ENCODE data around the gene THRB. TPM values are rescaled to one million over a fixed set of nuclear protein-coding genes. Genes with fewer than 3 reads are reported as not detected.

Gene THRB
- total RNA-seq, 6 experiments from 2014 or later = 14.5 to 29.5 (median 17.3) TPM

- TF ChIP-seq POLR2A (IDR thresholded peaks at IDR 0.05) = no peak
- no peak for TF ChIP-seq CTCF (IDR thresholded peaks at IDR 0.05)
- intact Hi-C loops (cut with DNase I) = no loop called here
- Histone ChIP-seq H3K4me3 (no peak overlapping the region), H3K4me1 (peaks cover 0 to 7% (median 0%) of the 10 kb centered on the region in 4 donors), H3K27ac (no peak overlapping the region), H3K27me3 (no peaks in the 10 kb centered on the region), H3K36me3 (no peaks in the 10 kb centered on the region), H3K9me3 (no peaks in the 10 kb centered on the region)
- ATAC-seq (peak in 1 of 4 donors; percentile 61), DNase-seq (no peak)
- WGBS (ENCODE audit: insufficient coverage, low coverage, low lambda C conversion rate, missing lambda C conversion rate) = 58% methylated on average over 6 of the region's 6 CpGs
Measured at GRCh38 chr3:24299806-24300626, 194.6 kb downstream of the THRB start.

- intact Hi-C loops (cut with DNase I) = no loop called here
- ATAC-seq = no peak
- DNase-seq = no peak
Measured at GRCh38 chr3:24299246-24299805, 195.3 kb downstream of the THRB start.

GRCh38 chr3:24296441-24297205 lies 198.0 kb downstream of the THRB start:
- Histone ChIP-seq H3K27me3 (no peaks in the 10 kb centered on the region), H3K27ac (no peak overlapping the region), H3K36me3 (no peaks in the 10 kb centered on the region), H3K9me3 (no peaks in the 10 kb centered on the region), H3K4me1 (no peaks in the 10 kb centered on the region), H3K4me3 (no peak overlapping the region)
- intact Hi-C loops (cut with DNase I) = no loop called here
- no peak for TF ChIP-seq CTCF (IDR thresholded peaks at IDR 0.05)
- TF ChIP-seq POLR2A (IDR thresholded peaks at IDR 0.05) = no peak
- ATAC-seq = no peak
- whole genome bisulfite sequencing (ENCODE audit: insufficient coverage, low coverage, low lambda C conversion rate, missing lambda C conversion rate) = 87% methylated on average over 4 of the region's 5 CpGs
- DNase-seq = no peak

More at GRCh38 chr3:24299246-24299805, 195.3 kb downstream of the THRB start:
- WGBS (ENCODE audit: insufficient coverage, low coverage, low lambda C conversion rate, missing lambda C conversion rate) = 24% methylated on average over 1 of the region's 1 CpG
- no peaks in the 10 kb centered on the region for H3K36me3 ChIP-seq
- no peak overlapping the region for H3K4me3 ChIP-seq
- no peak for TF ChIP-seq CTCF (IDR thresholded peaks at IDR 0.05)
- H3K27me3 ChIP-seq = no peaks in the 10 kb centered on the region
- peaks cover 0 to 7% (median 0%) of the 10 kb centered on the region in 4 donors for H3K4me1 ChIP-seq
- H3K9me3 ChIP-seq = no peaks in the 10 kb centered on the region
- H3K27ac ChIP-seq = no peak overlapping the region

GRCh38 chr3:24294150-24294549 lies 200.5 kb downstream of the THRB start:
- Histone ChIP-seq H3K4me3 (no peak overlapping the region), H3K36me3 (no peaks in the 10 kb centered on the region), H3K9me3 (no peaks in the 10 kb centered on the region), H3K4me1 (peaks cover 0 to 4% (median 0%) of the 10 kb centered on the region in 4 donors), H3K27ac (no peak overlapping the region), H3K27me3 (no peaks in the 10 kb centered on the region)
- WGBS (ENCODE audit: insufficient coverage, low coverage, low lambda C conversion rate, missing lambda C conversion rate) = 93% methylated on average over 2 of the region's 2 CpGs
- DNase-seq (no peak), ATAC-seq (no peak)
- intact Hi-C loops (cut with DNase I) = no loop called here
- TF ChIP-seq CTCF (IDR thresholded peaks at IDR 0.05) = no peak
- TF ChIP-seq POLR2A (IDR thresholded peaks at IDR 0.05) = no peak
